LNCAP (cell line): Measurements from ENCODE around the gene EPHA2.

ENCODE experiments used
- TF ChIP-seq, protein P1 (sequence below): fragments of 450-650 bp; IDR thresholded peaks from 2 replicates; pipeline ENCODE4 v1.5.1; 2017; ENCODE audit warnings: mild to moderate bottlenecking

The EPHA2 gene

DNA sequence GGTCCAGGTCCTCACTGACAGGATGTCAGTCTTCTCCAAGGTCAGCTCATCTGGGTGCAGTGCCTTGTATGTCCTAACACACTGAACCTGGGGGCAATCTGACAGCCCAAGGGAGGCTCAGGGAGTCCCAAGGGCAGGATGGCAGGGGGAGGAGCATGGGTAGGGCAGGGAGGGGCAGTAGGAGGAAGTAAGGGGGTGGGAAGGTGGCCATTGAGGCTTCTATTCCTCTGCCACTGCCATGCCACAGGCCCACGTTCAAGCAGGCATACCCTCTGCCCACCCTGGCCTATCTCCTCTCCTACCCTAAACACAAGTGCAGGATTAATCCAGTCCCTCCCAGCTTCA lies 43.3 kb upstream of the EPHA2 start:
- TF ChIP-seq, protein P1, sequence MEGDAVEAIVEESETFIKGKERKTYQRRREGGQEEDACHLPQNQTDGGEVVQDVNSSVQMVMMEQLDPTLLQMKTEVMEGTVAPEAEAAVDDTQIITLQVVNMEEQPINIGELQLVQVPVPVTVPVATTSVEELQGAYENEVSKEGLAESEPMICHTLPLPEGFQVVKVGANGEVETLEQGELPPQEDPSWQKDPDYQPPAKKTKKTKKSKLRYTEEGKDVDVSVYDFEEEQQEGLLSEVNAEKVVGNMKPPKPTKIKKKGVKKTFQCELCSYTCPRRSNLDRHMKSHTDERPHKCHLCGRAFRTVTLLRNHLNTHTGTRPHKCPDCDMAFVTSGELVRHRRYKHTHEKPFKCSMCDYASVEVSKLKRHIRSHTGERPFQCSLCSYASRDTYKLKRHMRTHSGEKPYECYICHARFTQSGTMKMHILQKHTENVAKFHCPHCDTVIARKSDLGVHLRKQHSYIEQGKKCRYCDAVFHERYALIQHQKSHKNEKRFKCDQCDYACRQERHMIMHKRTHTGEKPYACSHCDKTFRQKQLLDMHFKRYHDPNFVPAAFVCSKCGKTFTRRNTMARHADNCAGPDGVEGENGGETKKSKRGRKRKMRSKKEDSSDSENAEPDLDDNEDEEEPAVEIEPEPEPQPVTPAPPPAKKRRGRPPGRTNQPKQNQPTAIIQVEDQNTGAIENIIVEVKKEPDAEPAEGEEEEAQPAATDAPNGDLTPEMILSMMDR: no peak

DNA sequence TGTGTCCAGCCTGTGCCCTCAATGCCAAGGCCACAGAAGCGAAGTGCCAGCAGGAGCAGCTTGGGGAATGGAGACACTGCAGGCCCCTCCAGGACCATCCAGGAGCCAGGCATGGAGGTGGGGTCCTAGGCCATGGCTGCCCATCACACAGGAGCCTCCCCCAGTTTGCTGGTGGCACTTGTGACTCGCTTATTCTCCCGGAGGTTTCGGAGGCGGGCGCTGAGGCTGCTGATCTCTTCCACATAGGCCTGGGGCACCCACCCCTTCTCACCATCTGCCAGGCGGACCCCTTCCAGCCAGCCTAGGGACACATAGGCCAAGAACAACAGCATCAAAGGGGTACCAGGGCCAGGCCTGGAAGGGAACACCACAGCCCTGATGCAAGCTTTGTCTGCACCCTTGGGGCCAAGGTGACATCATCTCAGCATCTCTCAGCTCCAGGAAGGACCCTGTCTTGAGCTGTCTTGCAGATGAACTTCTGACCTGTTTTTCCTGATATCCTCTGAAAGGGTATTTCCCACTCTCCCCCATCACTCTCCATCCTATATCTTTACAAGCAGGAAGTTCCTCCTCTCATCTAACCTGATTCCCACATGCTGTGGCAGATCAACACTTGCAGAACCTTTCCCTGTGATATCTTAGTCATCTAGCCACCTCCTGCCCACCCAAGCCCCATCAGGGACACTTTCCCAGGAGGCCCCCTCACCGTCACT lies 42.7 kb upstream of the EPHA2 start:
- TF ChIP-seq, protein P1: no peak

DNA sequence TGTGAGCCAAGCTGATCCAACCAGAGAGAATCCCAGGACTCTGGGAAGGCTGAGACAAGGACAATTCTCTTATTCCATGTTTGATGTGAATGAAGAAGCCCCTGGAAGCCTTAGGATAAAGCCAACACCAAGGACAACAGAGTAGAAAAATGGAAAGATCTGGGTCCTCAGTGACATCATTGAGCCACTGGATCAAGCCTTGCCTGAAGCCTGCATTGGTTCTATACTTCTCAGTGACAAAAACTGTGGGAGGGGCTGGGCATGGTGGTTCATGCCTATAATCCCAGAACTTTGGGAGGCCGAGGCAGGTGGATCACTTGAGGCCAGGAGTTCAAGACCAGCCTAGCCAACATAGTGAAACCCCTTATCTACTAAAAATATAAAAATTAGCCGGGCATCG lies 41.0 kb upstream of the EPHA2 start:
- TF ChIP-seq, protein P1: no peak

DNA sequence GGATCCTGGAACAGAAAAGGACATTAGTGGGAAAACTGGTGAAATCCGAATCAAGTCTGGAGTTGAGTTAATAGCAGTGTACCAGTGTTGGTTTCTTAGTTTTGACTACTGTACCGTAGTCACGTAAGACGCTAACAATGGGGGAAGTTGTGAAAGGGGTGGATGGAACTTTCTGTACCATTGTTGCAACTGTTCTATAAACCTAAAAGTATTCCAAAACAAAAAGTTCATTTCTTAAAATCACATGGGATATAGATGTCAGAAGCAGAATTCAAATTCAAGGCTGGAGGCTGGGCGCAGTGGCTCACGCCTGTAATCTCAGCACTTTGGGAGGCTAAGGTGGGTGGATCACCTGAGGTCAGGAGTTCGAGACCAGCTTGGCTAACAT lies 39.6 kb upstream of the EPHA2 start:
- TF ChIP-seq, protein P1: no peak

DNA sequence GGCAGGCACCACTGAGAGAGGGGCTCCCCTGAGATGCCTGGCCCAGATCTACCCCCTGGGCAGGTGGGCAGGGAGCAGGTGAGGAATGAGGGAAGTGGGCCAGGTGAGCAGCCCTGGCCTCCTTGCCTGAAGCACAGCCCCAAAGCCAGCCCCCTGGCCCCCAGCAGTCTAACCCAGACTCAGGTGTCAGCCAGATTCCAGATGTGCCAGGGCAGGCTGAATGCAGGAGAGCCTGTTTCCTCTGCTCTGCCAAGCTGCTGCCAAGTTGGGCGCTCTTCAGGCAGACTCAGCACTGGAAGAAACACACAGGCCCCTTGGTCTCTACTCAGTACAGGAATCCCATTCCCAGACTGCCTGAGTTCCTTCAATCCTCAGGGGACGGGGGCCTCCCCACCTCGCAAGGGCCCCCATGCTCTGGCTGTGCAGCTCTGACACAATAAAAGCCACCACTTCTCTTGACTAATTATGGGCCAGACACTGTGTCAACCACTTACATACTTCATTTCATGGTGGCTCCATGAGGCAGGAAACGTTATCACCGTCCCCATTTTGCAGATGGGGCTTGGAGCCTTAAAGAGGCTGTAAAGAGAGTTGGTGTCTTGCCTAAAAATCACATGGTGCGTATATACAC lies 36.2 kb upstream of the EPHA2 start:
- TF ChIP-seq, protein P1: no peak

DNA sequence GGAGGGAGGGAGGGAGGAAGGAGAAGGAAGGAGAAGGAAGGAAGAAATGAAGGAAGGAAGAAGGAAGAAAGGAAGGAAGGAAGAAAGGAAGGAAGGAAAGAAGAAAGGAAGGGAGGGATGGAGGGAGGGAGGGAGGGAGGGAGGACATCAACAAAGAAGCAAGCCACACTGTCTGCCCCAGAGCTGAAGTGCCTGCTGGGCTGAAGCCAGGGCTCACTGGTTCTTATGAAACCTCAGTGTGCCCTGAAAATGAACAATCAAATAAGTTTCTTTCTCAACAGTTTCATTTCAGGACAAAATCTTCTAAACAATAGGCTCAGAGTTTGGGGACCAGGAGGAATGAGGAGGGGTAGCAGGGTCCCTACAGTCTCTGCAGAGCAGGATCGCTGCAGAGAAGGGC lies 35.4 kb upstream of the EPHA2 start:
- TF ChIP-seq, protein P1: no peak

DNA sequence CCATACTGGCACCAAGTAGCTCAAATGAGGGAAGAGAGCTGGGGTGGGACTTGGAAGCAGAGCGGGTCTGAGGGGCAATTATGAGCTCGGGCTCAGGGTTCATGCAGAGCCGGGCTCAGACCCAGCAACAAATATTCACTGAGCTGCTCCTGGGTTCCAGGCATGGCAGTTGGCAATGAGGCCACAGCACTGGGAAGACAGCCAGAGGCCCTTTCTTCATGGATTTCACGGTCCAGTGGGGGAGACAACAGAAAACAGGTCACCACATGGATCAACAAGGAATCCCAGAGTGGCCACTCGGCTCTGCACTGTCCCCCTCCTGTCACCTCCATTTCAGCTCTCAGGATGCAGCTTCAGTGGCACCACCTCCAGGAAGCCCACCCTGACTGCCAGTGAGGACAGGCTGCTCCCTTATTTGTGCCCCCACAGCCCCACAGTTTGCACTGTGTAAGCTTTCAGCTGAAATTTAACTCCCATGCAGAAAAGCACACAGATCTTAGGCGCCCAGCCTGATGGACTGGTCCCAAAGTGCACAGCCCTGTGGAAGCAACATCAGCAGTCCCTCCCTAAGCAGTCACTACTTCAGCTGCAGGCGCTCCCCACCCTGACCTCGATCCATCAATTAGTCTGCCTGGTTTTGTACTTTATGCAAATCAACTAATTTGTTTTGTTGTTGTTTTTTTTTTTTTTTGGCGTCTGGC lies 34.2 kb upstream of the EPHA2 start:
- TF ChIP-seq, protein P1: no peak
